GM19324 (cell line): Measurements from ENCODE around the gene JMJD7.

ENCODE experiments used
- ATAC-seq: cut with Tn5 transposase; IDR thresholded peaks from one replicate; pipeline ENCODE4 v1.9.1; 2021; ENCODE audit warnings: mild to moderate bottlenecking, moderate library complexity; ENCODE audit not compliant: unreplicated experiment, low FRiP score

The JMJD7 gene

DNA sequence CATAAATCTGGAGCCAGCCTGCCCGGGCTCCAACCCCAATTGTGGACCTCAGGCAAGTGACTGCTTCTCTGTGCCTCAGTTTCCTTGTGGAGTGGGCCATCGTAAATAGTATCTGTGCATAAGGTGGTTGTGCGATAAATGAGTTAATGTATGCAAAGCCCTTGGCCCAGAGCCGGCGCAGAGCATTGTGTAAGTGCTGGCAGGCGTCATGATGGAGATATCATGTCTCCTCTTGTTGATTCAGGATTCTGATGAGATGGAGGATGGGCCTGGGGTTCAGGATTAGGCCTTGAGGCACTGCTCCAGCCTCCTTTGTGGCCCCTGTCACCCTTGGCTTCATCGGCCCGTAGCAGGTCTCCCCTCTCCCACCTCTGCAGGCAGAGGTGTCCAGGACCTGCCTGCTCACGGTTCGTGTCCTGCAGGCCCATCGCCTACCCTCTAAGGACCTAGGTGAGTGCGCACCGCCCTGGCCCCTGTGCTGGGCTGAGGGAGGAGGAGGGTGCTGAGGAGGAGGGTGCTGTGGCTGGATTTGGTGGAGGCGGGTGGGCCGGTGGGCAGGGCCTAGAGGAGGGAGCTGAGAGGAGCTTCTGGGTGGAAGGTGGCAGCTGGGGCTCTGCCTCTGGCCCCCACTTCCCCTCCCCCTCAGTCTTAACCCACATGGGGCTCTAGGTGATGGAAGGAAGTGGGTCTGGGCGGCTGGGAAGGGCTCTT, 12.0 kb downstream of the JMJD7 start:
- no peak for ATAC-seq

DNA sequence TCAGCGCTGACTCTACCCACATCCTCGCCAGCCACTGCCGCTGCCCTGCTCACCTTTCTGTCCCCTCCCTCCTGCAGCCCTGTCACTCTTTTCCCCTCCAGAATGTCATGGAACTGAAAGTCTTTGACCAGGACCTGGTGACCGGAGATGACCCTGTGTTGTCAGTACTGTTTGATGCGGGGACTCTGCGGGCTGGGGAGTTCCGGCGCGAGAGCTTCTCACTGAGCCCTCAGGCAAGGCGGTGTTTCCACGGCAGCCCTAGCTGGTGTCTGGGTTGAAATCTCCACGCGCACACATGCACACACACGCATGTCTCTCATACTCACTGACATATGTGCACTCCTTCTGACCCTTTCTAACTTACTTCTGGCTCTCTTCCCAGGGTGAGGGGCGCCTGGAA, 12.8 kb downstream of the JMJD7 start:
- ATAC-seq = no peak

DNA sequence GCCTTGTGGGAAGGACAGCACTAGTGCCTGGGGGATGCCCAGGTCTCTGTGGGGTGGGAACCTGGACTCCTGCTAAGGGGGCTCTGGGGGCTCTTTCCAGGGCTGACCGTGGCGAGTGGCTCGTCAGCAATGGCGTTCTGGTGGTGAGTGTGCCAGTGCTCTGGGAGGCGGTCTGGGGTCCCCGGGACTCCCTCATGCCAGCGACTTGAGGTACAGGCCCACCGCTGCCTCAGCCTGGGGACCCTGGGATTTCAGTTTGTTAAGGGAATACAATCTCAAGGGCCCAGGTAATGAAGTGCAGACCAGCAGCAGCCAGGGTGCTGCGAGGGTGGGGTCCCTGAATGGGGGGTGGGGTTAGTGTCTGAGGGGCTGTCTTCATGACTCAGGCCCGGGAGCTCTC, 13.2 kb downstream of the JMJD7 start:
- no peak for ATAC-seq

DNA sequence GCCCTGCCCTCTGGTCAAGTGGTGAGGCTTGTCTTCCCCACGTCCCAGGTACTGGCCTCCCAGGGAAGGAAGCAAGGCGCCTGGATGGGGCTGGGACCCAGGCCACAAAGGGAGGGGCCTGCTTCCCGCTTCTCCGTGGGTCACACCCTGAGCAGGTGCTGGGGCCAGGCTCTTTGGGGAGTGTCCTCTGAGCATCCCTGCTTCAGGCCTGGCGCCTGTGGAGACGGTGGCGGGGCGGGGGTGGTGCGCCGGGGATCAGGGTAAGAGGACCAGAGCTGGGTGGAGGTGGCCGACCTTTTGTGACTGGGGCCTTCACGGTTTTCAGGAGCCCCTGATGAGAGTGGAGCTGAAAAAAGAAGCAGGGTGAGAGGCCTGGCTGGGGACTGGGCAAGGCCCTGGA, 14.3 kb downstream of the JMJD7 start:
- no peak for ATAC-seq

DNA sequence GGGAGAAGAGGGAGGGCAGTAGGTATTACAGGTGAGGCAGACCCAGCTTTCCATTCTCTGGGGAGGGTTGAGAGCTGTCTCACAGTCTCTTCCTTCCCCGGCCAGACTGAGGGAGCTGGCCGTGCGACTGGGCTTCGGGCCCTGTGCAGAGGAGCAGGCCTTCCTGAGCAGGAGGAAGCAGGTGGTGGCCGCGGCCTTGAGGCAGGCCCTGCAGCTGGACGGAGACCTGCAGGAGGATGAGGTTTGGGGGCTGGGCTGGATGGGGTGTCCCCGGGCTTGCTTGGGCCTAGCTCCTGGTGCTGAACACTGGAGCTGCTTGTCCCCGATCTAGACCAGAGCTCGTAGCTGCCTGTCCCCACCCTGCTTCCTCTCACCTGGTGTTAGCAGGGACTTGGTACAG, 15.7 kb downstream of the JMJD7 start:
- ATAC-seq = no peak

DNA sequence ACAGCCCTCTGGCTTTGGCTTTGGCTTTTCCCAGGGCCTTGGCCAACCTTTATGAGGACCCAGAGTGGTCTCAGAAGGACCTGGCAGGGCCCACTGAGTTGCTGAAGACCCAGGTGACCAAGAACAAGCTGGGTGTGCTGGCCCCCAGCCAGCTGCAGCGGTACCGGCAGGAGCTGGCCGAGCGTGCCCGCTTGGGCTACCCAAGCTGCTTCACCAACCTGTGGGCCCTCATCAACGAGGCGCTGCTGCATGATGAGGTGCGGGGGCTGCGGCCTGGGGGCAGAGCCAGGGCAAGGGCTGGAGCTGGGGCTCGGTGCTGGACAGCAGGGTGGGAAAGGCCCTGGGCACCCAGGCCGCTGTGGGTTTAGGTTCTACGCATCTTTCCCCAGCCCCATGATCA, 16.9 kb downstream of the JMJD7 start:
- no peak for ATAC-seq

DNA sequence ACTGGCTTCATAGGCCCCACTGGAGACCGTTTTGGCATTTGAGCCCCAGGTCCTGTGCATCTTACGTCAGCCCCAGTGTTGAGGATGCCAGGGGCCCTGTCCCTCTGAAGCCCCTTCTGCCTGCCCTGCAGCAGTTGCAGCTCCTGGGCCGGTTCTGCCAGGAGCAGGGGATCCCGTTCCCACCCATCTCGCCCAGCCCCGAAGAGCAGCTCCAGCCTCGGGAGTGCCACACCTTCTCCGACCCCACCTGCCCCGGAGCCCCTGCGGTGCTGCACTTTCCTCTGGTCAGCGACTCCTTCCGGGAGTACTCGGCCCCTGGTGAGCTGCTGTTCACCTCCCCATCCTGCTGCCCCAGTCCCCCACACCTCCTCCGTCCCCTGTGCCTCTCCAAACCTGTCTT, 19.3 kb downstream of the JMJD7 start:
- no peak for ATAC-seq

DNA sequence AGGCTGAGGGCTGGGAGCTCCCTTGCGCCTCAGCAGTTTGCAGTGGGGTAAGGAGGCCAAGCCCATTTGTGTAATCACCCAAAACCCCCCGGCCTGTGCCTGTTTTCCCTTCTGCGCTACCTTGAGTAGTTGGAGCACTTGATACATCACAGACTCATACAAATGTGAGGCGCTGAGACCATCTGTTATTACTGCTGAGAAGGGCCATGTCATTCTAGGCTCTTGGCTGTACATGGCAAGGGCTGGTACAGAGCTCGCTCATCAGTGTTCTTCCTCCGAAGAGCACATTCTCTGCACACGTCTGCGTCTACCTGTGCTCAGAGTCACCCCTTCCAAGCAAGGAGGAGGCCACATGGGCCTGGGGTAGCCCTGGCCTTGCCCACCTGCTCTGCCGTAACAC, 20.1 kb downstream of the JMJD7 start:
- ATAC-seq = no peak

DNA sequence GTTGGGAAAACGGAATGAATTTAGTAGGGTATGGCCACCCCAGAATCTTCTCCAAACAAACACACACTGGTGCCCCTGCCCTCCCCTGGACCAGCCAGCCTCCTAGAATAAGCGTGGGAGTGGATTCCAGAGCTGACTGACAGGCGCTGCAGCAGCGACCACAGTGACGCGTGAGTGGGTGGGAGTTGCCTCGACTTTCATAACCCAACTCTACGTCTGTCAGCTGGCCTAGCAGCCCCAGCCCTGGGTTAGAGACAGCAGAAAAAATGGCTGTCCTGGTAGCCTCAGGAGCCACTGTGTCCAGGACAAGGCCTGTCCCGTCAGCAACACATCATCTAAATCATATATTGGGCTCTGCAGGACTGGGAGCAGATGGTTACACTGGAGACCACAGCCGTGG, 20.7 kb downstream of the JMJD7 start:
- ATAC-seq = no peak

DNA sequence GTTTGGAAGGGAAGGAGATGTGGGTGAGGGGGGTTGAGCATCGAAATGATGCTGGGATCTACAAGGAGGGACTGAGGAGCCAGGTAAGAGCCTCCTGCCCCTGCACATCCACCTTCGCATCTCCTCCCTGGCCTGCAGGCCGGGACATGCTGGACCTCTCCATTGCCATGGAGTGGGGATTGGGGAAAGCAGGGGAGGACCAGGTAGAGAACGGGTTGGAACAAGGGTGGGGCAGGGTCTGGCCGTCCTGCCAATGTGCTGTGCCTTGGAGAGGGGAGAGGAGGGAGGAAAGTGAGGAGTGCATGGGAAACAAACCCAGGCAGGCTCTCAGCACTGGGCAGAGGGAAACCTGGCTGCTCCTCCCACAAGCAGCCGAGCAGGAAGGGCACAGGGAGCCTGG, 21.3 kb downstream of the JMJD7 start:
- no peak for ATAC-seq

DNA sequence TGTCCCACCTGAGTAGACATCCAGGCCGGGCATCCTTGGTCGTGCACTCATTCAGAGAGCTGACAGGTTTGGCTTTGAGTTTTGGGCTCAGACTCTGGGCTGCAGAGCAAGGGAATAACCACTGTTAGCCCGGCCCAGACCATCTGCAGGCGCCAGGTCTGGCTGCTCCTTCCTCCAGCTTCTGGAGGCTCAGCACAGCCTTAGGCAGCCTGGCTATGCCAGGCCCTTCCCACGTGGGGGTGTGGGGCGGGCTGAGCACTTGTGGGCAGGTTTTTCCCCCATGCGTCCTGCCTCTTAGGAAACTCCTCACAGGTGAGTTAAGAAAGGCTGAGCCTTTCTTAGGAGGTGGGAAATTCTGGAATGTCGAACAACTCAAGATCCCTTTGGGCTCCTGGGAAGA, 22.0 kb downstream of the JMJD7 start:
- ATAC-seq = no peak

DNA sequence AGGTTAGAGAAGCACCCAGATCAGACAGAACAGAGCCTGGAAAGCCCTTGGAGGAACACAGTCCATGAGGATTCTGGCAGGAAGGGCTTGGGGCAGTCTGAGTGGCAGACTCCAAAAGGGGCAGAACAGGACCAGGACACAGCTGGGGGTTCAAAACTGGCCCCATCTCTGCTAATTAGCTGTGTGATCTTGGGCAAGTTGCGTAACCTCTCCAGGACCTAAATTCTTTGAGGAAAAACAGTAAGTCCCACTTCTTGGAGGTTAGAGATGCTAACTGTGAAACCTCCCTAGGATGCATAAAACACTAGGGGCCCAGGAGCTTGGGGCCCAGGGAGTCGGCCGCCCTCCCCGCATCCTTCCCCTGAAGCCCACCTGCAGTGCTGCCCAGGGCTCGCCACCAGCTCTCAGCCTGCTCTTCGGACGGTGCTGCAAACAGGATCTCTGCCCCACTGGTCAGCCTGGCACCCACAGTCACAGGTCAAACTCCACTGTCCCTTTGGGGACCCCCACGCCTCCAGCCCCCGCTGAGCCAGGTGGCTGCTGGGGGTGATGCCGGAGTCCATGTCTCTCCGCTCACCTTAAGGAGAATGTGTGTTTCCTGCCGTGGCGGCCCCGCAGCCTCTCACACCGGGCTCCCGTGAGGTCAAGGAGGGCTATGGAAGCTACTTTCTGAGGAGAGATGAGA, 22.7 kb downstream of the JMJD7 start:
- ATAC-seq = no peak

DNA sequence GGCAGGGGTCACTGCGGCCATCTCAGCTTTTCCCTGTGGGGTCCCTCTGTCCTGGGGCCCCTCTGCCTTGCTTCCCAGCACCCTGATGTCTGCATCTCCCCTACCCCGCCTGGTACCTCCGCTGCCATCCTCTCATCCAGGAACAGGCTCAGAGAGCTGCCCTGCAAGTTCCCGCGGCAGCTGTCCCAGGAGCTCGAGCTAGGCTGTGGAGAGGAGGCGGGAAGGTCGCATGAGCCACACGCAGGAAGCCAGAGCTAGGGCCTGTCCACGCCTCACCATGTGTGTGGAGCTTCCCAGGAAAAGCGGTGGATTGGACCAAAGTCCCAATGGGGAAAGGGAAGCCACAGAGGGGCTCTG, 23.3 kb downstream of the JMJD7 start:
- ATAC-seq = no peak

DNA sequence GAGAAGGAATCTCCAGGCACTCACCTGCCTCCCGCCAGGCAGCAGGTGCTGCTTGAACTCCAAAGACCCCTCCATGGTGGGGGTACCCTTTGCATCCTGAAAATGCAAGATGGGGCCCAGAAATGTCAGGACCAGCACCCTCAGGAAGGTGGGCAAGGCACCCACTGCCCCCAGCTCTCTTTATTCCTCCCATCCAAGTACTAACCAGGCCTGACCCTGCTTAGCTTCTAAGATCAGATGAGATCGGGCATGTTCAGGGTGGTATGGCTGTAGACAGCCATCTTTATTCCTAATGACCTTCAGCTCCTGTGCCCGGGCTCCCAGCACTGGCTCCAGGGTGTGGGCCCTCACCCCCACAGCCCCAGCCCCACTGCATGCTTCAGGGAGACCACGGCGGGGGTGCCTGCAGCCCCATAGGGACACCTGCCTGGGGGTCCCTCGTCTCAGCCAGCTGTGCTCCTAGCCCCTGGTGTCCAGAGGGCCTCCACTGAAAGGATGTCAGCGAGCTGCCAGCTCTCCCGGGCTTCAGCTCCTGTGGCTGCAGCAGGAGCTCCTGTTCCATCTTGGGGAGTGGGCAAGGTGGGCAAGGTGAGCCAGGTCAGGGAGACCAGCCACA, 24.0 kb downstream of the JMJD7 start:
- ATAC-seq = no peak

DNA sequence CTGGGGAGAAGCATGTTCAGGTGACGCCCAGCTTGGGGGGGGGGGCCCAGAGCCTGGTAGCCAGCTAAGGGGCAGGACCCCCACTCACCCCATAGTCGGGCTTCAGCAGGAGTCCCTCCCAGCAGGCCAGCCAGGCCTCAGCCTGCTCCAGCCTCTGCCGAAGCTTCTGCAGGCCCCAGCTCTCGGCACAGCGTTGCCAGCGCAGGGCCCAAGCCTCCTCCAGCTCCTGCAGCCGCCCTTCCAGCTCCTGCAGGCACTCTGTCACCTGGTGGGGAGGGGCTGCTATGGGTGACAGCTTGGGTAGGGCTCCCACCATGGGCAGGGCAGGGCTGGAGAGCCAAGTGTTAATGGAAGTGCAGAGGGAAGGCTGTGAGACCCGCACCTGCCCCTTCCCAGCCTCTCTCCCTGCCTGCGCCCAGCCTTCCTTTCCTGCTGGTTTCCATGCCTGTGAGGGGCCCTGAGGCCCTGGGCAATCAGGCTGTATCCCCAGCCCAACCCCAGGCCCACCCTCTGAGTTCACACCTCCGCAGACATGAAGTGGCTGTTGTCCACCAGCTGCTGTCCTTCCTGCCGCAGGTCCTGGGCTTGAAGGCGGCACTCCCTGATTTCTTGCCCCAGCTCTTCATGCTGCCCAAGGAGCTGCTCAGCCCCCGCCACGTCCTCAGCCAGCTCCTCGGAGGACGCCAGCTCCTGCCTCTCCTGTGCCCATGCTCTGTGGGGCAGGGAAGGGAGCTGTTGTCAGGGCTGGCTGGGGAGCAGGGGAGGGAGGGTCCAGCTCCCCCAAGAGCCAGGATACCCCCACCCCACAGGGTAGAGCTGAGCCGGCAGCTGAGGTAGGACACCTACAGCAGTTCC, 25.1 kb downstream of the JMJD7 start:
- ATAC-seq = no peak

DNA sequence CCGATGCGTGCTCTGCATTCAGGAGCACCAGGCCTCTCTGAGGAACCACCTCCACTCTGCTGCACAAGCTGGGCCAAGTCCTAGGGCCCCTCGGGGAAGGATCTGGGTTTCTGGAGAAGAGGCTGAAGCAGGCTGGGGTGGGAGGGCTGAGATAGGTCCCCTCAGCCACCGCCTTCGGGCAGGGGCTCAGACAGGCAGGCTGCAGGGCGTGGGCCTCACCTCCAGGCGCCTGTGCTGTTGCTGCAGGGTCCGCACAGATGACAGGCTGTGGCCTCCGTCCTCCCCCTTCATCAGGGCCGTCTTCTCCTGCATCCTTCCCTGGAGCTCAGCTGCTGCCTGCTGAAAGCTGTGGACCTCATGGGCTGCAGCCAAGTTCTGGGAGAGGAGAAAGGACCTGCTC, 25.9 kb downstream of the JMJD7 start:
- no peak for ATAC-seq

DNA sequence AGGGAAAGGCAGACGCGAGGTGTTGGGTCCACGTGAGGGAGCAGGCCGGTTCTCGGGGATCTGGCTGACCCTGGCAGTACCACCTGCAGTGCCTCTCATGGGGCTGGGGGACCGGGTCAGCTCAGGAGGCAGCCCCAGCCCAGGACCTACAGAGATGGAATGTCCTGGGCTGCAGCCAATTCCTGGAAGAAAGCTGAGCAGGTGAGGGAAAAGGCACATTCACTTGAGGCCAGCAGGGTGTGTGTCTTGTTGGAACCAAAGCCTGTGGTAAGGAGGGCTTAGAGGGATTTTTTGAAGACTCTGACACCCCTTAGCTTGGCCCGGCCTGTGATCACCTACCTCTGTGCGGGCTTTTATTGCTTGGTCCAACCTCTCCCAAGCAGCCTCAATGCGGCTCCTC, 26.6 kb downstream of the JMJD7 start:
- no peak for ATAC-seq

DNA sequence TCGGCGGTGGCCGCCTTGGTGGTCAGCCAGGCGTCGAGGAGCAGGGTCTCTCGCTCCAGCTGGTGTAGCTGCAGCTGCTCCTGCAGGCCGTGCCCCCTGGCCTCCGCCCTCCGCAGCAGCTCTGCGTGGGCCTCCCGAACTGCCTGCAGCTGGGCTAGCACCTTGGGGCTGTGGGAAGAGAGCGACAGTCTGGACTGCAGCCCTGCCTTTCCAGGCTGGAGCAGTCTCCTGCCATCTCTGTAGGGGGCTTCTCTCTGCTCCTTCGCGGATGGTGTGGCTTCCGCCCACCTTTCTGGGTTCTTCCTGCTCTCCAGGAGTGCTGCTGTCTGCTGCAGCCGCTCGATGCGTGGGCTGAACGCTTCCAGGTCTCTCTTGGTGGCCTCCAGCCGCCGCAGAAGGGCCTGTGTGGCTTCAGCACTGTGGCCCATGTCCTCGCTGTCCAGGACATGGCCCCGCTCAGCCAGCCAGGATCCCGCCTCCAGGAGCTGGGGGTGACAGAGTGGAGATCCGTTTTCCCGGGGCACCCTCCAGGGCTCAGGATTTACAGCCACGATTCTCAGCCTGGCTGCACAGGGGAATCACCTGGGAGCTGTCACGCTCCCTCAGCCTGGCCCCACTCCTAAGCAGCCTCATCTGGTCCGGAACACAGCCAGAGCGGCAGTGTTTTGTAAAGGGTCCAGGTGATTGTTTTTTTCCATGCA, 27.5 kb downstream of the JMJD7 start:
- no peak for ATAC-seq

DNA sequence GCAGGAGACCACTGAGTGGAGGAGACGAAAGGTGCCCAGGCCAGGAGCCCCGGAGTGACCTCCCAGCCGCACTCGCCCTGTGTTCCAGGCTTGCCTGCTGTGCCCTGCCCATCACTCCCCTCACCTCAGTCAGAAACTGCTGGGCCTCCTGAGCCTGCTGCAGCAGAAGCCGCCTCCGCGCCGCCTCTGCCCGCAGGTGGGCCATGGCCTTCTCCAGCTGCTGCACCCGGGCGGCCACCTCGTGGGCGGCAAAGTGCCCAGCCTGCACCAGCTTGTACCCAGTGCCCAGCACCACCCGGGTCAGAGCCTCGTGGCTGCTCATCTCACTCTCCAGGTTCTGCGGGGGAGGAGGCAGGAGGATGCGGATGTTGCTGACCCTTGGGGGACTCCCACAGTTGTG, 28.4 kb downstream of the JMJD7 start:
- ATAC-seq = no peak

DNA sequence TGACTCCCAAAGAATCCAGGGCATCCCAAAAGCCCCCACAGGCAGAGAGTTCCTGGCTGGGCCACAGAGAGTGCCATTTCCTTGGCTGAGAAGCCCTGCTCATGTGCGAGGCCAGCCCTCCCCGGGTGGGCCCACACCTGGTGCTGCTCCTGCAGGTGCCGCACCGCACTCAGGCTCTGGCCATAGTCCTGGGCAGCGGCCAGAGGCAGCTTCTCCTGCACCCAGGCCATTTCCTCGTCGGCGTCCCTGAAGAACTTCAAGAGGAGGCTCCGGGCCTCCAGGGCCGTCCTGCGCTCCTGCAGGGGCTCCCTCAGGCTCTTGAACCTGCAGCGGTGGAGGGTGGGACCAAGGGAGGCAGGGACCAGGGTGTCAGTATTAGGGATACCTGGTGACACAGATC, 28.8 kb downstream of the JMJD7 start:
- no peak for ATAC-seq

DNA sequence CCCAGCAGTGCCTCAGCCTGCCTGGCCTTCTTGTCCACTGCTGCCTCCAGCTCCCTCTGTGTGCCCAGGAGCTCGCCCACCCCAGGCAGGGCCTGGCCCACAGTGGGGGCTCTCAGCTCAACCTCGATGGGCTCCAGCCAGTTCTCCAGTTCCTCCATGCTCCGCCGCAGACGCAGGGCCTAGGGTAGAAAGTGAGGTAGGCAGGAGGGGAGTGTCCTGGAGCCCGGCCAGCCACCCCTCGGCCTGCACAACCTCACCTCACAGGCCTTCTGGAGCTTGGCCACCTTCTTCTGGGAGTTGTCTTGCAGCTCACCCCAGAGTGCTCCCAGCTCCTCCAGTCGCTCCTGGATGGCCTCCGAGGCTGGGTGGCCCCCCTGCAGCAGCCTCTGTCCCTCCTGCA, 29.4 kb downstream of the JMJD7 start:
- no peak for ATAC-seq
